ENCODE data around the gene SYT1.

GRCh38 chr12:78970041-78970440 lies 105.5 kb downstream of the SYT1 start:
- TF ChIP-seq CTCF (IDR thresholded peaks at IDR 0.05; ENCODE audit: control extremely low read depth in 1 of 3, insufficient read depth in 1 of 3, low read depth in 1 of 3, low read length in 3 of 3) (no peak), EZH2 (IDR thresholded peaks at IDR 0.05; ENCODE audit: low read depth, low read length, severe bottlenecking) (no peak)

Measured in H1 (cell line).